NCI-H748 (cell line): ENCODE measurements around the gene SHC1.

Experiments
- DNase-seq: peaks from one replicate; lab custom pipeline; 2025; ENCODE audit not compliant: unreplicated experiment; lab: John Stamatoyannopoulos, UW

The SHC1 gene

DNA sequence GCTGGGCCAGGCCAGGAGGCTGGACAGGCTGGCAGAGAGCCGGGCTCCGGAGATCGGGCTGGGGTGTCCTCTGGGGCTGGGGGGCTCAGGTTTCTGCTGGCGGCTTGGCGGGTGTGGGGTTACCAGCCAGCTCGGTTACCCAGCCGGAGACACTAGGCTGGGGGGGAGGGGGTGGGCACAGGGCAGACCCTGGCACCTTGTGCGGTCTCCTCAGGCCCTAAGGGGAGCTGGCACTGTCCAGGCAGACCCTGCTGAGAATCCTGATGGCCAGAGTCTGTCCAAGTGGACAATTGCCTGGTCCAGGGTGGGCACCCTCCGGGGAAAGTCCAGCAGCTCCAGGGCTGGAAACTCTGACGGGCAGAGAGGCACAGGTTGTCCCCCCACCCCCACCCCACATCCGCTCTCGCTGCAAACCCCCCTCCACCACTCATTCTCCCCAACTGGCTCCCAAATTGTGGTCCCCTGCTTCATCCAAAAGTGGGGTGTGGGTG lies 38.7 kb upstream of the SHC1 start:
- no peak for DNase-seq

GRCh38 chr1:155008015-155008941 lies 37.7 kb upstream of the SHC1 start:
- no peak for DNase-seq

GRCh38 chr1:155007251-155007828 lies 36.8 kb upstream of the SHC1 start:
- no peak for DNase-seq

DNA sequence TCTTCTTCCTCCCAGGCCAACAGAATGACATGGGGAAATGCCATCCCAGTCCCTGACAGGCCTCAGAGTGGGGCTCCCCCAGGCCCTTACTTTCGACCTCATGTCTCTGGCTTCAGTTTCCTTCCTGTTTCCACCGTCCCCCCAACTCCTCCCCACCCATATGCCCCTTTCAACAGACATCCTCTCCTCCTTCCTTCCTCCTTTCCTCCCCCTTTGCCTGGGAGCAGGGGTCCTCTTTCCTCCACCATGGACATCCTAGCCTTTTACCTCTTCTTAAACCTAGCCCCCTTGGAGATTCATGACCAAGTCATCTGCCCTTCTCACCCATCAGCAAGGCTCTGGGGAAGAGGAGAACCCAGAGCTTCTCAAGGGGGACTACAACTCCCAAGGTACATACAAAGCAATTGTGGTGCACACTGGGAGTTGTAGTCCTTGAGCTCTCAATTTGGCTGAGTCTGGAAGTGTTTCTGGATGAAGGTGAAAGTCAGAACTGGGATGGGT lies 36.1 kb upstream of the SHC1 start:
- no peak for DNase-seq

DNA sequence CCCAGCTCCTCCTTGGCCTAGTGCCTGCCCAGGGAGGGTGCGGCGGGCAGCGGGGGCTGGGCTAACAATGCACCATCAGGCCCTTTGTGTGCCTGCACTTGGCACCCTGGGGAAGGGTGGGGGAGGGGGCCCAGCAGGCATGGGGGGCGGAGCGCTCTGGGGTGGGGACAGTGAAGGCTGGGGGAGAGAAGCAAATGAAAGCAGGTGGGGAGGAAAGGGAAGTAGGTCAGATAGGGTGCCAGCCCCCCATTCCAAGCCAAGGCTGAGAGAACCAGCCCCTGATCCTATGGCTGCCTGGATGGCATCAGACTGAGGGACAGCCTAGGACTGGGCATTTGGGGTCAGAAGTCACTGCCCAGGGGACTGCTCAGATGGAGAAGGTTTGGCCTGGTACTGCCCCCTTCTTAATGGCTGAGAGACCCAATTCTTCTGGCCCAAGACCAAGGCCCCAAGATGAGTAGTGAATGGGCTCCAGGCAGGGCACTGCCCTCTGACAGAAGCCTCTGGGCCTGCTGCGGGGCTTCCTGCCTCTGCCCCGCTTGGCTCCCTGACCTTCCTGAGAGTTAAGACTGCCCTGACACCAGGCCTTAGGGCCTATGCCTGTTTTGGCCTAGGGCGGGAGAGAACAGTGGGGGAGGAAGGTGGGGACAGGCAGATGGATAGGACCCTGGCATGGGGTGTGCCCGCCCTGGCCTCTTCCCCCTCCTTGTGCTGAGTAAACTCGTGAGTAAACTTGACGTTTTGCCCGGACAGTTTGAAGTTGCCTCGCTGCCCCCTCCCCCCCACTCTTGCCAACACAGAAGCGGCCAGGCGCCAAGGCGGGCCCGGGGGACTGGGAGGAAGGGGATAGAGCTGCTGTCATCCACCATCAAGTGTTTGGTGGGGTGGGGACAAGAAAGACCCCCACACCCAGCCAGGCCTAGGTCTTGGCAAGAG lies 34.8 kb upstream of the SHC1 start:
- DNase-seq: no peak

GRCh38 chr1:155004352-155005075 lies 34.0 kb upstream of the SHC1 start:
- DNase-seq: no peak

- DNase-seq: peak; percentile 43
These were observed 33.3 kb upstream of the SHC1 start for GRCh38 chr1:155003766-155004351.

DNA sequence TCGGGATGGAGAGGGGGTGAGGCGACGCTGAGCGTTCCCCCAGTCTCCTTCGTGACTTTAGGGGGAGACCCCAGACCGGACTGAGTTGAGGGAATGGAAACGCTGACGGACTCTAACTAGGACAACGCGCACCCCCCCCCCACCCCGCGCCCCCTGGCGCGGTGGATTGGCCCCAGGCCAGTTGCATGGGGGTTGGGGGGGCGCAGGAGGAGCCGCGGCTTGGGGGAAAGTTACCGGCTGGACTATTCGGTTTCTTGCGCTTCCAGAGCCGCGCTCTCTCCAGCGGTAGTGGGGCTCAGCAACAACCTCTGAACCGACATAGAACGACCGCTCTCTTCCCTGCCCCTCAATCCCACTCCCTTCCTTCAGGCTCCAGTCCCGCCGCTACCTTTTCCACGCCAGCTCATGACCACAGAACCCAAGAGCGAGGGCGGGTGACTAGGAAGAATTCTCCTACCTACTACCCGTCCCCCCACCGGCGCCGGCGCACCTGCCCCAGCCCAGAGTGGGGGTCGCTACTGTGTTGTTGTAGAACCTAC lies 32.7 kb upstream of the SHC1 start:
- peak; percentile 55 for DNase-seq

- peak; percentile 65 for DNase-seq
These were observed 32.1 kb upstream of the SHC1 start, which contains the start of gene ZBTB7B for GRCh38 chr1:155002464-155003226. Gene ZBTB7B, plus strand, starts transcription at chr1:155002802. Its CDS starts 11,859 bp downstream, at chr1:155014661.

DNA sequence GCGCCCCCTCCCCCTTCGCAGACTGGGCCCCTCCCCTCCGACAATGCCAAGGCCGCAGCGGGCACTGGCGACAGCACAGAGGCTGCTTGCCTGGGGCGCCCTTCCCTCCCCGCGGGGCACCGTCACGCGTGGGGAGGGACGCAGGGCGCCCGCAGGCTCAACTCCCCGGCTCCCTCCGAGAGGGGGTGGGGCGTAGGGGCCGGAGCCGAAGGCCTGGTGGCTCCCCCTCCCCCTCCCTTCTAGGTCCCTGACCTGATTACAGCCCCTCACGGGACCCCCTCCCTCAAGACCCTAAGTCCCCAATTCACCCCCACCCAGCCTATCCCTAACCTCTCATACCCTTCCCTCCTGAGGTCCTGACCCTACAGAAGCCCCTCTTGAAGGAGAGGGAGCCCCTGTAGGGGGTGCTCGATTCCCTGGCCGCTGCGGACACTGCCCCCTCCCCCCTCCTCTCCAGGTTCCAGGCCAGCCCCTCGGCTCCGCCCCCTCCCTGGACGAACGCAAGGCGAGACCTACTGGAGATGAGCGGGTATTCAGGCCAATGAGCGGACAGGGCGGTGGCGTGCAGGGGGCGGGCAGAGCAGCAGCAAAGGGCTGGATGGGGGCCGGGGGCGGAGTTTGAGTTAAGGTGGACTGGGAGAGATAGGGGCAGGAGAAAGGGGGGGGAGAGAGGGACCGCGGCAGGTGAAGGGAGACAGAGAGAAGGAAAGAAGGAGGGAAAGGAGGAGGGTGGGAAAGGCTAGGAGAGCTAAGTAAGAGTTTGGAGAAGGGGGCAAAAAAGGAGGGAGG lies 31.3 kb upstream of the SHC1 start:
- DNase-seq: peak; percentile 99

DNA sequence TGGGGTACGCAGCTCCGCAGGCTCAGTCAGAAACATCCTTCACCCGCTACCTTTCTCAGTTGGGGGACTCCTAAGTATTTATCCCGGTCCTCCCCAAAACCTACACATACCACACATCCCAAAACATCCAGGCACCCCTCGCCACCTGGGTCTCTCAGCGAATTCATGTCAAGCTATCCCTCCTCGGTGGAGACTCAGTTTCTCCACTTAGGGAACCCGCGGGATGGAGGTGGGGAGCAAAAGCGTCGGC lies 30.8 kb upstream of the SHC1 start:
- DNase-seq: no peak

DNA sequence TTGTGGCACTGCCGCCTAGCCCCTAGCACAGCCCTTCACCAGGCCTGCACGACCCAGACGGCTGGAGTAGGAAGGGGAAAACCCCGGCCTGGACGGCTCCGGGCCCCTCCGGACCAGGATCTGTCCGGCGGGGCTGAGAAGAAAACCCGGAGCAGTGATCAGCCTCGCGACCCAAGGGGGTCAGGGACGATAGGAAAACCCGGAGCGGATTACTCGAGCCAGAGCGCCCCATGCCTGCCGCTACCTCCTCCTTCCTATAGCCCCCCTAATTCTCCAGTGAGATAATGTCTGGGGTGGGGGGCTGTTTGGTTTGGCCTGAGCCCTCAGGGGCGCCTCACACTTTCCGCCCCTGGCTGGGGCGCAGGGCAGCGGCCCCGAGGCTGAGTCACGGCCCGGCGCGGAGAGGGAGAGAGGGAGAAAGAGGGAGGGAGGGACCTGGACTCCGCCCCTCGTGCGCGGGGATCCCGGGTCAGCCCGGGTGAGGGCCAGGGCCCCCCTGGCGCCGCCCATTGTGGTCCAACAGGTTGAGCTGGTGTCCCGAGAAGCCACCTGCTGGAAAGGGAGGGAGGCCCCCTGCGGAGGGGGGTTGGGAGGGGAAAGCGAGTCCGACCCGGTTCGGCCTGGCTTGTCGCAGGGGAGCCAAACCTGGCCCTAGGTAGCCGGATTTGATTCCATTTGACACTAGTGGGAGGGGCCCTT lies 30.3 kb upstream of the SHC1 start:
- DNase-seq: peak; percentile 68

DNA sequence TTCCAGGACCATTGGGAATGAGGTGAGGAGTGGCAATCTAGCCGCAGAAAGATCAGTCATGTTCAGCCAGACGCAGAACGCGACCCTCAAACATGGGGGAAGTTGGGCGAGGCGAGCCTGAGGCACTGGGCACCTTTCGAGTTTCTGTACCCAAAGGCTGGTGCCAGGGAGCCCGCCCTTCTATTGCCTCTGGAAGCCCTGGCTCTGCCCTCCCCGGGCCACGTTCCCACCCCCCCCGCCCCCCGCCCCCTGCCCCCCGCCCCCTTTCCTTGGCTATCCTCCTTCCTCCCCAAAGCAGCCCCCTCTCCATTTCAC lies 29.8 kb upstream of the SHC1 start:
- peak; percentile 29 for DNase-seq

DNA sequence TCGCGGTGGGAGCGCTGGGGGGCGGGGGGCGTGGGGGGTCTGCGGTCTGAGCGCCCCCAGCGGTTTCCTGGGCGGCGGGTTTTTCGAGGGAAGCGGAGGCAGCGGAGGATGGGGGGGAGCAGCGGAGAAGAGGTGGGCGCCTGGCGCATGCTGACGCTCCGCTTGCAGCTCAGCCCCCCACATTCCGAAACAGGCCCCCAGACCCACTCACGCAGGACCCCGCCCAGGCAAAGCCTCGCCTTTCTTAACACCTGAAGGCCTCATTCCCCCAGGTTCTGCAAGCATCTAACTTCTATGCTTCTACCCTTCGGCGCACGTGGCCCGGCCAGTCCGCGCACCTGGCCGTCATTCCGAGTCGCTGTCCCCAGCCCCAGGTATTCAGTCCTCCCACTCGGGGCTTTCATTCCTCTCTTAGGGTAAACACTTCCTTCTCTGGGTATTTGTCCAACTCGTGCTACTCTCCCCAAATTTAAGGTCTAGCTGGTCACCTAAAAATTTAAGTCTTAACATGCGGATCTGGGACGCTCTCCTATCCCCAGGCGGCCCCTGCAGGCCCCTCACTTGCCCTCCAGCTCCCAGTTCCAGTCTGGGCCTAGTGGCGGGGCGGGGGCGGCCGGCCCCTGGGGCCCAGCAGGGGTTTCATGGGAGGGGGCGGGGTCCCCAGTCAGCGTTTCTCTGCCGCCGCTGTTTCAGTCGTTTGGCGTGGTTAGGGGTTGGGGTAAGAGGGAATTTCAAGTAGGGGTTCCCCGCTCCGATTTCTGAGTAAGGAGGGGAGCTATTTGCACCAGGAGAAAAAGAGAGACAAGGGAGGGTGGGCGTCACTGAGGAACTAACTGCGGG lies 29.2 kb upstream of the SHC1 start:
- DNase-seq: peak; percentile 35

- DNase-seq: peak; percentile 61
These were observed 28.4 kb upstream of the SHC1 start for GRCh38 chr1:154998818-154999570.

DNA sequence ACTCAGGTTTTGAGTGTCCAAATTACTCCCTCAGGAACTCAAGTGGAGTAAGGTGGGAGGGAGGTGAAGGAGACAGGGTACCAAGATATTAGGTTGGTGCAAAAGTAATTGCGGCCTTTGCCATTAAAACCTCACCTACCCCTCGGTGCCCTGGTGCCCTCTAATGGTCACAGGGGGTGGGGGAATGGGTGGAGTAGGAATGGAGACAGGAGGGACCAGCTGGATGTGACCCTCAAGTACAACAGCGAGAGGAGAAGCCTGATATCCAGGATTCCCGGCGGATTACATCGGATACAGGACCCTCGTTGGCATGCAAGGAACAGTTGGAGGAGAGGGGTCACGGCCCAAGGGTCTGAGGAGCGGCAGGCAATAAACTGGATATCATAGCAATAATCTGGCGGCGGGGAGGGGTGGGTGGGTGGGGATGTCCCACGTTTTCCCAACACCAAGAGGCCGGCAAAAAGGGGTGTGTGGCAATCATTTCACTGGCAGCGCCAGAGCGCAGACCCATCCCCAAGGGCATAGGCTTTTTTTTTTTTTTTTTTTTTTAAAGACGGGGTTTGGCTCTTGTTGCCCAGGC lies 27.7 kb upstream of the SHC1 start:
- no peak for DNase-seq
